ENCODE measurements around the gene NTF3. TPM values are rescaled to one million over a fixed set of nuclear protein-coding genes. Genes with fewer than 3 reads are reported as not detected.
A peak's percentile ranks its signal among the peaks of the same experiment; 100 is the strongest.

The NTF3 gene
- total and polyA plus RNA-seq, 2 of the 8 experiments (the other 6 are each of a cell fraction or from before 2014, with no cell fraction given): 1.4 to 2.3 TPM

- Histone ChIP-seq H3K4me2 (ENCODE audit: insufficient read depth in 1 of 2, low read depth in 2 of 2, low read length in 2 of 2) (0 out of 4 replicates have a peak overlapping the region, but pooled peaks of 1 of the 2 experiments have one; percentile 9), H2AFZ (ENCODE audit: low read length) (no peak overlapping the region), H3K23ac (ENCODE audit: insufficient read length) (no peak overlapping the region), H2BK15ac (ENCODE audit: low read length) (no peak overlapping the region), H2BK120ac (replicated peaks; ENCODE audit: low read depth, low read length) (no peak overlapping the region), H3K4me3 (ENCODE audit: extremely low read depth in 1 of 4, insufficient read depth in 2 of 4, low read depth in 3 of 4, low read length in 4 of 4) (no peak overlapping the region), H3K36me3 (ENCODE audit: control insufficient read depth in 2 of 4, insufficient read depth in 4 of 4, low read length in 3 of 4) (no peaks in the 10 kb centered on the region), H2BK5ac (ENCODE audit: low read depth, low read length) (no peak overlapping the region), H4K20me1 (replicated peaks in 1 of 2; ENCODE audit: control insufficient read depth in 1 of 2, insufficient read depth in 2 of 2, low read length in 2 of 2) (peaks cover 0 to 2% of the 10 kb centered on the region in 2 experiments), H4K5ac (ENCODE audit: insufficient read length, low read depth, low read length) (no peak overlapping the region), H3K23me2 (ENCODE audit: low read depth, low read length) (no peaks in the 10 kb centered on the region), H3K4me1 (replicated peaks in 1 of 4; ENCODE audit: control insufficient read depth in 3 of 4, insufficient read depth in 4 of 4, low read length in 3 of 4) (peaks cover 2 to 8% (median 3%) of the 10 kb centered on the region in 4 experiments; a peak in 4 of 7 replicates), H4K8ac (ENCODE audit: extremely low read depth, insufficient read depth, low read length) (no peak overlapping the region), H3K79me2 (ENCODE audit: control insufficient read depth in 1 of 2, insufficient read depth in 2 of 2, low read length in 2 of 2) (no peaks in the 10 kb centered on the region; a peak in 1 of 4 replicates), H2BK20ac (ENCODE audit: low read length) (no peak overlapping the region; the same call in 1 of the 2 replicates), H3K56ac (replicated peaks; ENCODE audit: insufficient read length, low read depth, low read length) (no peak overlapping the region), H3K4ac (replicated peaks; ENCODE audit: insufficient read length, low read depth, low read length) (no peak overlapping the region), H3K27ac (ENCODE audit: low read depth, low read length) (no peak overlapping the region), H2BK12ac (ENCODE audit: low read depth, low read length) (no peak overlapping the region; the same call in 1 of the 2 replicates), H3K27me3 (replicated peaks in 1 of 4; ENCODE audit: control insufficient read depth in 3 of 4, extremely low read depth in 1 of 4, insufficient read depth in 3 of 4, low read length in 3 of 4) (no peaks in the 10 kb centered on the region; a peak in 1 of 7 replicates), H3K18ac (ENCODE audit: extremely low read depth, low read length) (no peak overlapping the region), H3K9me3 (ENCODE audit: insufficient read depth in 2 of 2, low read depth in 1 of 2, low read length in 1 of 2) (no peaks in the 10 kb centered on the region; a peak in 1 of 4 replicates), H3K9ac (replicated peaks in 1 of 4; ENCODE audit: extremely low read depth in 1 of 4, low read depth in 3 of 4, low read length in 3 of 4) (no peak overlapping the region), H2AK5ac (ENCODE audit: low read depth, low read length) (no peak overlapping the region), H3K14ac (ENCODE audit: insufficient read length) (no peak overlapping the region), H4K91ac (replicated peaks; ENCODE audit: insufficient read length, low read length) (no peak overlapping the region), H3K79me1 (ENCODE audit: low read depth, low read length) (no peaks in the 10 kb centered on the region)
- POLR2A ChIA-PET (ENCODE audit: partially characterized antibody): interaction anchor here (0.8 to 1.7 kb wide), 2 partner anchors 12 to 165 kb away, joined by 3 to 5 read pairs; no protein-coding TSS in a partner anchor
- DNase-seq (ENCODE audit: low read depth in 1 of 2, low spot score in 2 of 2) (no peak), FAIRE-seq (no peak)
- CTCF ChIA-PET (ENCODE audit: partially characterized antibody): interaction anchor here (0.6 to 8.4 kb wide), 27 partner anchors 9 to 352 kb away, joined by 3 to 108 read pairs (median 4); partner anchors contain the start of gene NTF3
- 71% methylated on average over 10 of the region's 10 CpGs; no CpG with 5 or more reads in 1 of the 2 experiments for WGBS, 2 experiments (ENCODE audit: extremely low coverage in 1 of 2, insufficient coverage in 1 of 2, insufficient read length in 1 of 2, insufficient replicate concordance in 2 of 2, low coverage in 1 of 2, low lambda C conversion rate in 2 of 2, missing lambda C conversion rate in 1 of 2)
- TF ChIP-seq USF2 (IDR thresholded peaks at IDR 0.05; ENCODE audit: low read length): no peak
- no peak for TF ChIP-seq SRF (IDR thresholded peaks at IDR 0.05; ENCODE audit: low read depth, low read length)
- 0 out of 2 replicates have a peak, but pooled peaks have one; percentile 46 for TF ChIP-seq TEAD4 (IDR thresholded peaks at IDR 0.05; ENCODE audit: low read depth, low read length)
- TF ChIP-seq, protein P1, sequence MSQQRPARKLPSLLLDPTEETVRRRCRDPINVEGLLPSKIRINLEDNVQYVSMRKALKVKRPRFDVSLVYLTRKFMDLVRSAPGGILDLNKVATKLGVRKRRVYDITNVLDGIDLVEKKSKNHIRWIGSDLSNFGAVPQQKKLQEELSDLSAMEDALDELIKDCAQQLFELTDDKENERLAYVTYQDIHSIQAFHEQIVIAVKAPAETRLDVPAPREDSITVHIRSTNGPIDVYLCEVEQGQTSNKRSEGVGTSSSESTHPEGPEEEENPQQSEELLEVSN (IDR thresholded peaks at IDR 0.05): no peak
- no peak for TF ChIP-seq EP300 (IDR thresholded peaks at IDR 0.05; ENCODE audit: borderline replicate concordance in 1 of 2, low read depth in 2 of 2, low read length in 2 of 2)
Measured at GRCh38 chr12:5441497-5442236, 9.8 kb downstream of the NTF3 start.
